Endothelial cell of umbilical vein (primary cell): ENCODE measurements around the gene CEP57L1.

Experiments
- CTCF ChIP-seq, 2 donors: IDR thresholded peaks; 1 replicate in 1 of 2; 2 replicates in 1 of 2; pipeline ENCODE4 v1.5.1; 2011; ENCODE audit warnings: low read length in 2 of 2, mild to moderate bottlenecking in 2 of 2, moderate library complexity in 2 of 2, control low read depth in 1 of 2, inconsistent platforms in 1 of 2, low read depth in 1 of 2; ENCODE audit not compliant: insufficient read depth in 1 of 2; ENCODE audit errors: extremely low read depth in 1 of 2
- JUN ChIP-seq: IDR thresholded peaks from 2 replicates; pipeline ENCODE4 v1.6.1; 2011; ENCODE audit warnings: borderline replicate concordance, low read depth; ENCODE audit not compliant: insufficient read length, insufficient read depth
- POLR2AphosphoS5 ChIP-seq: IDR thresholded peaks from 2 replicates; pipeline ENCODE4 v1.6.1; 2012; ENCODE audit warnings: low read depth, mild to moderate bottlenecking, control low read depth, low read length, moderate library complexity; ENCODE audit not compliant: insufficient read depth

- TF ChIP-seq CTCF (IDR thresholded peaks at IDR 0.05; ENCODE audit: extremely low read depth in 1 of 2, insufficient read depth in 1 of 2, low read depth in 1 of 2, low read length in 2 of 2) (no peak), JUN (no peak), POLR2AphosphoS5 (no peak)
These were observed 87.9 kb downstream of the CEP57L1 start for GRCh38 chr6:109183109-109183650.
